K562 (cell line): ENCODE results near the gene CADM2. TPM values are rescaled to one million over a fixed set of nuclear protein-coding genes. Genes with fewer than 3 reads are reported as not detected.

ENCODE experiments used
- ATAC-seq: fragments of 200-7000 bp; cut with Tn5 transposase; 3 replicates; pipeline ENCODE4 v1.9.1; 2020; ENCODE audit warnings: moderate library complexity
- BruUV-seq: library from RNA; stranded (reverse); fragments of 400-500 nt; replicated peaks from 2 replicates; lab custom pipeline; 2021; lab: Mats Ljungman, UMichigan
- CTCF ChIA-PET: fragments of 300-600 bp; formaldehyde crosslinking; extraction: SDS; loops from one replicate; lab custom pipeline; 2021; ENCODE audit warnings: low intra/inter-chr PET ratio; lab: Yijun Ruan, JAX
- POLR2A ChIA-PET: fragments of 300-600, 350-650 bp; sonication (Branson Sonifier 250); formaldehyde crosslinking; extraction: SDS; loops from one replicate; lab custom pipeline; 2021; ENCODE audit warnings: antibody characterized with exemption, inconsistent platforms; lab: Yijun Ruan, JAX
- DNase-seq, 4 experiments: peaks; one replicate each; pipeline versions ENCODE4 v3.0.0 to v3.0.0-alpha.2; 2011 to 2018; ENCODE audit warnings: low spot score in 3 of 4, mixed read lengths in 3 of 4; ENCODE audit errors: extremely low read depth in 1 of 4
- FAIRE-seq: peaks from 2 replicates; lab custom pipeline; 2011; peaks lifted over from hg19 to GRCh38; lab: Jason Lieb, UNC
- H2AFZ ChIP-seq: 2 replicates; pipeline ENCODE4 v1.6.0; 2011; ENCODE audit warnings: low read depth, low read length, control low read depth, inconsistent platforms
- H3K27ac ChIP-seq: fragments of 200-600 bp; 3 replicates; pipeline ENCODE4 v1.8.0; 2011; ENCODE audit warnings: low read depth, mild to moderate bottlenecking, control low read depth, inconsistent platforms, low read length, moderate library complexity, mixed read lengths; ENCODE audit errors: extremely low read depth
- H3K27me3 ChIP-seq, 2 experiments: fragments of 300-600 bp in 1 of 2; 2 replicates in 1 of 2; 3 replicates in 1 of 2; pipeline versions ENCODE4 v1.6.0 to v1.8.0; 2011; ENCODE audit warnings: inconsistent platforms in 2 of 2, low read length in 2 of 2, mild to moderate bottlenecking in 1 of 2, mixed read lengths in 1 of 2, moderate library complexity in 1 of 2; ENCODE audit not compliant: control insufficient read depth in 2 of 2, insufficient read depth in 2 of 2
- H3K36me3 ChIP-seq: fragments of 300-600 bp; 3 replicates; pipeline ENCODE4 v1.8.0; 2011; ENCODE audit warnings: mild to moderate bottlenecking, low read length, inconsistent platforms; ENCODE audit not compliant: control insufficient read depth, insufficient read depth
- H3K4me1 ChIP-seq, 2 experiments: fragments of 200-600 bp in 1 of 2; replicated peaks in 1 of 2; 2 replicates in 1 of 2; 3 replicates in 1 of 2; pipeline versions ENCODE4 v1.5.1 to v1.8.0; 2011; ENCODE audit warnings: inconsistent platforms in 2 of 2, low read length in 2 of 2, mild to moderate bottlenecking in 1 of 2, mixed read lengths in 1 of 2, moderate library complexity in 1 of 2; ENCODE audit not compliant: control insufficient read depth in 2 of 2, insufficient read depth in 2 of 2
- H3K4me2 ChIP-seq: 2 replicates; pipeline ENCODE4 v1.6.1; 2011; ENCODE audit warnings: low read length, control low read depth, inconsistent platforms, mixed read lengths; ENCODE audit not compliant: insufficient read depth
- H3K4me3 ChIP-seq: fragments of 200-600 bp; sonication (generic), shearing (Covaris generic); 2 replicates; pipeline ENCODE4 v1.5.1; 2016; ENCODE audit warnings: control low read depth, inconsistent platforms
- H3K79me2 ChIP-seq: fragments of 200-600 bp; 3 replicates; pipeline ENCODE4 v1.8.0; 2011; ENCODE audit warnings: low read length, inconsistent platforms; ENCODE audit not compliant: control insufficient read depth, insufficient read depth
- H3K9ac ChIP-seq, 2 experiments: 2 replicates each; pipeline versions ENCODE4 v1.6.0 to v1.6.1; 2011; ENCODE audit warnings: low read depth in 2 of 2, low read length in 2 of 2, control low read depth in 1 of 2, inconsistent platforms in 1 of 2, mild to moderate bottlenecking in 1 of 2, mixed read lengths in 1 of 2; ENCODE audit not compliant: insufficient read depth in 1 of 2
- H3K9me1 ChIP-seq: one replicate; pipeline ENCODE4 v1.6.0; 2011; ENCODE audit warnings: inconsistent platforms, mild to moderate bottlenecking, low read length, moderate library complexity; ENCODE audit not compliant: control insufficient read depth, insufficient read depth
- H3K9me3 ChIP-seq: replicated peaks from 2 replicates; pipeline ENCODE4 v1.5.1; 2011; ENCODE audit warnings: low read depth, low read length, inconsistent platforms; ENCODE audit not compliant: control insufficient read depth, insufficient read depth
- H4K20me1 ChIP-seq: replicated peaks from 2 replicates; pipeline ENCODE4 v1.6.1; 2011; ENCODE audit warnings: low read length, inconsistent platforms, mixed read lengths; ENCODE audit not compliant: control insufficient read depth, insufficient read depth
- ESRRA ChIP-seq: fragments of 450-650 bp; IDR thresholded peaks from 2 replicates; pipeline ENCODE4 v1.6.1; 2014; ENCODE audit warnings: low read depth, mild to moderate bottlenecking, moderate library complexity, borderline replicate concordance
- IRF1 ChIP-seq: sonication (generic); formaldehyde crosslinking; IDR thresholded peaks from 2 replicates; pipeline ENCODE4 v1.8.0; 2022; ENCODE audit warnings: missing genetic modification reagents, mild to moderate bottlenecking, borderline replicate concordance
- KLF16 ChIP-seq: IDR thresholded peaks from 2 replicates; pipeline ENCODE4 v1.6.1; 2016; ENCODE audit warnings: antibody characterized with exemption
- MAFK ChIP-seq: IDR thresholded peaks from 2 replicates; pipeline ENCODE4 v1.6.1; 2011; ENCODE audit warnings: low read length, improper control_type of control experiment
- PCBP1 ChIP-seq: fragments of 200-400 bp; formaldehyde crosslinking; IDR thresholded peaks from 2 replicates; pipeline ENCODE4 v1.6.1; 2018; ENCODE audit warnings: mild to moderate bottlenecking, low read depth, low read length; ENCODE audit not compliant: poor library complexity, severe bottlenecking
- ZC3H11A ChIP-seq: IDR thresholded peaks from 2 replicates; pipeline ENCODE4 v1.6.1; 2012; ENCODE audit warnings: low read depth, low read length, improper control_type of control experiment
- ZNF197 ChIP-seq: fragments of 200-800 bp; sonication (Bioruptor generic); IDR thresholded peaks from 2 replicates; pipeline ENCODE4 v1.6.1; 2016; ENCODE audit warnings: low read depth, missing genetic modification characterization, missing compliant biosample characterization
- ZNF253 ChIP-seq: fragments of 250-450 bp; sonication (Bioruptor Pico); conservative IDR thresholded peaks from 2 replicates; pipeline ENCODE4 v1.6.1; 2021; ENCODE audit warnings: mild to moderate bottlenecking
- ZNF436 ChIP-seq: fragments of 250-450, 450-650 bp; sonication (Bioruptor Pico); formaldehyde crosslinking; IDR thresholded peaks from 2 replicates; pipeline ENCODE4 v1.7.0; 2020; ENCODE audit warnings: mild to moderate bottlenecking
- ZNF655 ChIP-seq: fragments of 250-450 bp; sonication (Bioruptor Pico); IDR thresholded peaks from 2 replicates; pipeline ENCODE4 v1.5.0; 2021
- ZNF830 ChIP-seq: fragments of 250-450 bp; sonication (Bioruptor Pico); IDR thresholded peaks from 2 replicates; pipeline ENCODE4 v1.5.0; 2021; ENCODE audit warnings: mild to moderate bottlenecking
- WGBS: fragments of 100-300 bp; shearing (Covaris generic); methylation state at CpG from one replicate; pipeline ENCODE4 v1.1.6; 2016; ENCODE audit warnings: low coverage, mixed read lengths; ENCODE audit not compliant: insufficient coverage; ENCODE audit errors: missing lambda C conversion rate; 5-methylcytosine and 5-hydroxymethylcytosine counted together
- in situ Hi-C: fragments of 300-500 bp; cut with MboI; formaldehyde crosslinking; loops from 4 replicates; pipeline ENCODE4 v1.15.0; 2018; ENCODE audit warnings: inconsistent platforms, mixed read lengths
- intact Hi-C: fragments of 100-400 bp; cut with micrococcal nuclease; formaldehyde crosslinking; loops from 2 replicates; pipeline ENCODE4 v1.14.2; 2022
- polyA plus RNA-seq, 8 experiments: library from polyadenylated mRNA; depleted of rRNA in 4 of 8; stranded (reverse) in 5 of 8; unstranded in 3 of 8; fragments of >200 nt; fragmentation: Nextera tagmentation in 2 of 8; fragmentation: Illumina TruSeq in 1 of 8; extraction: Ambion mirVana in 2 of 8; extraction: Trizol in 1 of 8; gene quantifications; 2 replicates each; pipeline versions ENCODE4 v1.2.1 to v1.2.3, GENCODE V29; 2011 to 2014; ENCODE audit warnings: inconsistent platforms in 1 of 8, missing spikeins in 1 of 8
- total RNA-seq, 7 experiments: library from RNA; depleted of rRNA in 6 of 7; stranded (reverse); fragments of >200 nt in 6 of 7; fragmentation: Illumina TruSeq in 2 of 7; extraction: Trizol in 2 of 7; gene quantifications; 2 replicates each; pipeline versions ENCODE4 v1.2.1 to v1.2.3, GENCODE V29; 2011 to 2021; ENCODE audit warnings: low replicate concordance in 1 of 7

The CADM2 gene
- total and polyA plus RNA-seq, 9 of the 15 experiments (the other 6 are each of a cell fraction or from before 2014, with no cell fraction given), result 0.11 to 3.2 (median 0.95) TPM

DNA sequence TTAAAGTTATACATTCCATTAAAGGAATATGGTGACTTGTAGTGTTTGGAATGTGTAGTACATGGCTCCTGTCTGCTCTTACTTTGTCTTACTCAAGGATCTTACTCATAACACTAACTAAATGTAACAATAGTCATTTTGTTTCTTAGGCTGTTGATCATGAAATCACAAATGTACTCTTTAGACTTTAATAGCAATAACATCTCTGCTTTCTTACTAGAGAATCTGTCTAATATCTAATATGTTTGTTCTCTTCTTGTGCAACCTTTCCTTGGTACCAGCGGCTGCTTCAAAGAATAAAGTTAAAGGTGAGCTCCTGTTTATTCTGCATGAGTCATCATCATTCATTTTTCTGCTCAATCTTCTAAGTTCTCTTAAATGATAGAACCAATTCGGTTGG is 767.5 kb downstream of the CADM2 start:
- no peaks in the 10 kb centered on the region for H3K36me3 ChIP-seq
- no peaks in the 10 kb centered on the region for H3K9me3 ChIP-seq
- no peaks in the 10 kb centered on the region for H3K9me1 ChIP-seq
- ChIA-PET POLR2A (no interaction called here), CTCF (no interaction called here)
- DNase-seq (no peak), ATAC-seq (no peak)
- no peak overlapping the region for H3K9ac ChIP-seq
- H3K4me1 ChIP-seq, result no peaks in the 10 kb centered on the region
- intact Hi-C loops, result no loop called here
- WGBS, result 0% methylated on average over 2 of the region's 2 CpGs
- H3K4me3 ChIP-seq, result no peak overlapping the region
- H2AFZ ChIP-seq, result no peak overlapping the region
- no peak overlapping the region for H3K4me2 ChIP-seq
- H4K20me1 ChIP-seq, result no peaks in the 10 kb centered on the region
- H3K27me3 ChIP-seq, result no peaks in the 10 kb centered on the region
- no TSS peak for BruUV-seq
- TF ChIP-seq PCBP1 (no peak), KLF16 (no peak)
- TF ChIP-seq, all 486 proteins: peak for 0
- in situ Hi-C loops, result no loop called here
- Histone ChIP-seq H3K27ac (no peak overlapping the region), H3K79me2 (no peaks in the 10 kb centered on the region)
- no peak for FAIRE-seq

DNA sequence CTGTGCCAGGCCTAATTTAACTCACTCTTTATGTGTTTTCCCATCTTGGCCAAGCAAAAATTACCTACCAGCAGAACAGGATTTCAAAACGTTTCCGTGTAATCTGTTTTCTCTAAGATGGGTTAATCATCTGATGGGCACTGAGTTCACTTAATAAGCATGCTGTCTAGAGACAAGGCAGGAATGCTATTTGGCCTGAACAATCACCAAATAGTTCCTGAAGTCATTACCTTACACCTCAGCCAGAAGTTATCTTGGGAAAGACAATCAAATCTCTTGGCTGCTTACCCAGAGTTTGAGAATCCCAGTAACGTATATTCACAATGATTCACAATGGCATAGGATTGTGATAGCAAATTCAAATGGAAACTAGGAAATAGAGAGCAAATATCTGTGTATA is 779.1 kb downstream of the CADM2 start:
- WGBS, result 0% methylated on average over 3 of the region's 3 CpGs
- Histone ChIP-seq H3K36me3 (no peaks in the 10 kb centered on the region), H3K9me1 (no peaks in the 10 kb centered on the region), H3K4me1 (no peaks in the 10 kb centered on the region), H3K4me3 (no peak overlapping the region), H3K9ac (no peak overlapping the region), H3K27me3 (no peaks in the 10 kb centered on the region), H3K9me3 (no peaks in the 10 kb centered on the region), H4K20me1 (no peaks in the 10 kb centered on the region), H3K27ac (no peak overlapping the region), H3K4me2 (no peak overlapping the region), H3K79me2 (no peaks in the 10 kb centered on the region), H2AFZ (no peak overlapping the region)
- ChIA-PET POLR2A (no interaction called here), CTCF (no interaction called here)
- no peak for FAIRE-seq
- no peak for ATAC-seq
- intact Hi-C loops (no loop called here), in situ Hi-C loops (no loop called here)
- TF ChIP-seq ZNF830 (CRISPR knock-in tag) (no peak), ESRRA (no peak), ZNF197 (no peak), ZNF253 (CRISPR knock-in tag) (no peak), IRF1 (no peak), ZNF436 (CRISPR knock-in tag) (no peak), ZC3H11A (no peak), ZNF655 (CRISPR knock-in tag) (no peak), MAFK (no peak)
- BruUV-seq, result no TSS peak
- no peak for DNase-seq
